MCF 10A (cell line): ENCODE measurements around the gene CLEC11A. TPM values are rescaled to one million over a fixed set of nuclear protein-coding genes. Genes with fewer than 3 reads are reported as not detected.
A peak's percentile ranks its signal among the peaks of the same experiment; 100 is the strongest.

Experiments
- BruUV-seq: library from RNA; stranded (reverse); fragments of 400-500 nt; replicated peaks from 2 replicates; lab custom pipeline; 2021; lab: Mats Ljungman, UMichigan
- CTCF ChIA-PET: fragments of 300-600 bp; sonication (Branson Sonifier 250); formaldehyde crosslinking; extraction: SDS; loops from one replicate; lab custom pipeline; 2021; ENCODE audit warnings: antibody characterized with exemption, inconsistent platforms; lab: Yijun Ruan, JAX
- POLR2A ChIA-PET: fragments of 300-600, 350-650 bp; sonication (Branson Sonifier 250); formaldehyde crosslinking; extraction: SDS; loops from one replicate; lab custom pipeline; 2020; ENCODE audit warnings: antibody characterized with exemption, inconsistent platforms; lab: Yijun Ruan, JAX
- DNase-seq: peaks from one replicate; pipeline ENCODE4 v3.0.0-alpha.2; 2018; ENCODE audit not compliant: unreplicated experiment
- H3K27ac Mint-ChIP-seq: one replicate; pipeline ENCODE4 v1.8.0; 2022; ENCODE audit warnings: mild to moderate bottlenecking, low read depth, mixed read lengths; ENCODE audit not compliant: unreplicated experiment
- H3K27me3 Mint-ChIP-seq: one replicate; pipeline ENCODE4 v1.8.0; 2022; ENCODE audit warnings: mixed read lengths; ENCODE audit not compliant: insufficient read depth, unreplicated experiment
- H3K36me3 Mint-ChIP-seq: one replicate; pipeline ENCODE4 v1.8.0; 2022; ENCODE audit warnings: mild to moderate bottlenecking, moderate library complexity, mixed read lengths; ENCODE audit not compliant: insufficient read depth, unreplicated experiment
- H3K4me1 Mint-ChIP-seq: one replicate; pipeline ENCODE4 v1.8.0; 2022; ENCODE audit warnings: mixed read lengths; ENCODE audit not compliant: insufficient read depth, unreplicated experiment
- H3K4me3 Mint-ChIP-seq: one replicate; pipeline ENCODE4 v1.8.0; 2022; ENCODE audit warnings: mild to moderate bottlenecking, moderate library complexity, mixed read lengths; ENCODE audit not compliant: unreplicated experiment
- H3K9me3 Mint-ChIP-seq: one replicate; pipeline ENCODE4 v1.8.0; 2022; ENCODE audit warnings: mixed read lengths; ENCODE audit not compliant: unreplicated experiment
- CTCF ChIP-seq: fragments of 200-600 bp; IDR thresholded peaks from one replicate; pipeline ENCODE4 v1.8.0; 2022; ENCODE audit warnings: antibody characterized with exemption, mild to moderate bottlenecking; ENCODE audit not compliant: unreplicated experiment
- intact Hi-C: fragments of 100-400 bp; cut with micrococcal nuclease; formaldehyde crosslinking; loops from 2 replicates; pipeline ENCODE4 v1.14.1; 2022
- total RNA-seq: library from RNA; stranded (reverse); gene quantifications from 2 replicates; pipeline ENCODE4 v1.2.3, GENCODE V29; 2022

Gene CLEC11A
- total RNA-seq, 1 experiment from 2014 or later = 2.4 TPM

- Mint-ChIP-seq H3K9me3 (peaks cover 18% of the 10 kb centered on the region), H3K27me3 (peaks cover 29% of the 10 kb centered on the region), H3K27ac (no peak overlapping the region), H3K4me1 (peaks cover 5% of the 10 kb centered on the region), H3K36me3 (peaks cover 6% of the 10 kb centered on the region), H3K4me3 (no peak overlapping the region)
- ChIA-PET CTCF (no interaction called here), POLR2A (no interaction called here)
- TF ChIP-seq CTCF = no peak
- intact Hi-C loops = no loop called here
- DNase-seq = peak; percentile 64
- no TSS peak for BruUV-seq
Observed at GRCh38 chr19:50679177-50680125, 43.7 kb upstream of the CLEC11A start.

DNA sequence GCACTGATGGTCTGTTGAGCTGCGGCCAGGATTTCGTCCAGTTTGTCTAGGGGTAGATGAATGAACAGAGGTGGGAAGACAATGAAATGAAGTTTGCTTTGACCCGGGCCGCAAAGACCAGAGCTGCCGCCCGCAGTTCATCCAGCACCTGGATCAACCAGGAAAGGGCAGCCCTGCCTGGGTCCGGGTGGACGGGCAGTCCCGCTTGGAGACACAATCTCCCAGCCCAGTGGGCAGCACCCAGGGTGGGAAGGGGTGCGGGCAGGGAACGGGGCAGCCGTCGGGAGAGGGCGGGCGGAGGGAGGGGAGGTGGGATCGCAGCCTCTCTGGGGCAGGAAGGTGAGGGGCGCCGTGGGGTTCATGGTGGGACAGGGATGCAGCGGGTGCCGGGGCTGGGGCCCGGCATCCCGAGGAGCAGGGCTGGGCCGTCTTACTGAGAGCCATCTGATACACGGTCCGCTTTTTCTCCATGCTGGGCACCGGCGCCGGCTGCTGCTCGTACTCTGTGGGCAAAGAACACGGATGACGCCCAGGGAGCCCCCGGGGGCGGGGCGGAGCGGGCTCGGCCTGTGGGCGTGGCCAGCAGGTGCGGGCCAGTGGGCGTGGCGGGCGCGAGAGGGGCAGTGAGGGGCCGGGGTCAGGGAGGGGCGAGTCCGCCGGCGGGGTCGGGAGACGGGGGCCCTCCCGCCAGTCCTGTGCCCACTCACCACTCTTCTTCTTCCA is 36.7 kb upstream of the CLEC11A start:
- no TSS peak for BruUV-seq

DNA sequence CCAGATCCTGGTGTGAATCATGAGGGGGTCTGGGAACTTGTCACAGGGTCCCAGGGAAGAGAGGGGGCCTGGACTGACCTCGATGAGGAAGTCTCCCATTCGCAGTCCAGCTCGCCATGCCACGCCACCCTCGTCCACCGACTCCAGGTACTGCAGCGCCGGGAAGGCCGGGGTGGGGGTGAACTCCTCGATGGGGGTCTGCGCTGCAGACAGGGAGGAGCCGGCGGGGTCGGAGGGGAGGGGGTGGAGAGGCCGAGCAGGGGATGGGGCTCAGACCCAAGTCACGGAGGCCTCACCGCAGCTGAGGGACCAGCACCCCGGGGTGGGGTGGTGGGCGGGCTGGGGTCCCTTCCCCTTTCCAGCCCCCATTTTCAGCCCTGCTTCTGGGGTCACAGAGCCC is 34.4 kb upstream of the CLEC11A start:
- no peak for DNase-seq
- Mint-ChIP-seq H3K27ac (no peak overlapping the region), H3K9me3 (no peaks in the 10 kb centered on the region), H3K4me3 (no peak overlapping the region), H3K4me1 (peaks cover 5% of the 10 kb centered on the region), H3K36me3 (no peaks in the 10 kb centered on the region), H3K27me3 (peaks cover 51% of the 10 kb centered on the region)
- no TSS peak for BruUV-seq
- intact Hi-C loops = no loop called here
- POLR2A ChIA-PET = no interaction called here
- CTCF ChIA-PET = no interaction called here
- no peak for TF ChIP-seq CTCF

More for the DNA sequence above, 36.7 kb upstream of the CLEC11A start:
- H3K4me3 Mint-ChIP-seq = no peak overlapping the region
- peaks cover 38% of the 10 kb centered on the region for H3K27me3 Mint-ChIP-seq
- H3K4me1 Mint-ChIP-seq = no peaks in the 10 kb centered on the region
- intact Hi-C loops = no loop called here
- H3K9me3 Mint-ChIP-seq = no peaks in the 10 kb centered on the region
- no peak for DNase-seq
- TF ChIP-seq CTCF = no peak
- ChIA-PET CTCF (no interaction called here), POLR2A (no interaction called here)
- H3K27ac Mint-ChIP-seq = no peak overlapping the region
- H3K36me3 Mint-ChIP-seq = no peaks in the 10 kb centered on the region

GRCh38 chr19:50690439-50690838 is 32.7 kb upstream of the CLEC11A start:
- no TSS peak for BruUV-seq
- H3K36me3 Mint-ChIP-seq = no peaks in the 10 kb centered on the region
- POLR2A ChIA-PET = no interaction called here
- no peak for DNase-seq
- H3K4me1 Mint-ChIP-seq = peaks cover 5% of the 10 kb centered on the region
- CTCF ChIA-PET = interaction anchor here (0.5 kb wide), 1 partner anchor 347 kb away, joined by 4 read pairs; no protein-coding TSS in a partner anchor
- H3K27ac Mint-ChIP-seq = no peak overlapping the region
- H3K4me3 Mint-ChIP-seq = no peak overlapping the region
- intact Hi-C loops = no loop called here
- H3K27me3 Mint-ChIP-seq = peaks cover 44% of the 10 kb centered on the region
- H3K9me3 Mint-ChIP-seq = no peaks in the 10 kb centered on the region
- TF ChIP-seq CTCF = no peak
